Immature natural killer cell (primary cell): Measurements from ENCODE around the gene ERICH6B. TPM values are rescaled to one million over a fixed set of nuclear protein-coding genes. Genes with fewer than 3 reads are reported as not detected.

Experiments used
- DNase-seq, 3 donors: peaks; one replicate each; pipeline ENCODE4 v3.0.0; 2022; ENCODE audit warnings: mixed read lengths in 1 of 3
- H3K27ac Mint-ChIP-seq, 6 donors: one replicate each; pipeline ENCODE4 v1.8.0; 2020; ENCODE audit warnings: mixed read lengths in 6 of 6, mild to moderate bottlenecking in 5 of 6, inconsistent platforms in 4 of 6, moderate library complexity in 3 of 6
- H3K27me3 Mint-ChIP-seq, 3 donors: one replicate each; pipeline ENCODE4 v1.8.0; 2020 to 2021; ENCODE audit warnings: low read depth in 3 of 3, mild to moderate bottlenecking in 3 of 3, mixed read lengths in 3 of 3, moderate library complexity in 3 of 3, inconsistent platforms in 1 of 3
- H3K36me3 Mint-ChIP-seq, 3 donors: one replicate each; pipeline ENCODE4 v1.8.0; 2020; ENCODE audit warnings: mixed read lengths in 3 of 3, inconsistent platforms in 2 of 3, mild to moderate bottlenecking in 2 of 3
- H3K4me1 Mint-ChIP-seq, 2 donors: one replicate each; pipeline ENCODE4 v1.8.0; 2020; ENCODE audit warnings: inconsistent platforms in 2 of 2, mild to moderate bottlenecking in 2 of 2, mixed read lengths in 2 of 2, moderate library complexity in 1 of 2
- H3K4me3 Mint-ChIP-seq, 5 donors: one replicate each; pipeline ENCODE4 v1.8.0; 2020; ENCODE audit warnings: mild to moderate bottlenecking in 5 of 5, mixed read lengths in 5 of 5, inconsistent platforms in 3 of 5, moderate library complexity in 3 of 5
- H3K9me3 Mint-ChIP-seq, 6 donors: one replicate each; pipeline ENCODE4 v1.8.0; 2020; ENCODE audit warnings: mild to moderate bottlenecking in 6 of 6, mixed read lengths in 6 of 6, inconsistent platforms in 4 of 6, moderate library complexity in 3 of 6
- polyA plus RNA-seq, 3 donors: library from polyadenylated mRNA; unstranded; fragments of 300-500 nt; fragmentation: Illumina TruSeq; gene quantifications; one replicate each; pipeline ENCODE4 v1.2.3, GENCODE V29; 2021

ERICH6B gene
- polyA plus RNA-seq, 3 donors from 2014 or later = 0.50 TPM; not detected in 2

DNA sequence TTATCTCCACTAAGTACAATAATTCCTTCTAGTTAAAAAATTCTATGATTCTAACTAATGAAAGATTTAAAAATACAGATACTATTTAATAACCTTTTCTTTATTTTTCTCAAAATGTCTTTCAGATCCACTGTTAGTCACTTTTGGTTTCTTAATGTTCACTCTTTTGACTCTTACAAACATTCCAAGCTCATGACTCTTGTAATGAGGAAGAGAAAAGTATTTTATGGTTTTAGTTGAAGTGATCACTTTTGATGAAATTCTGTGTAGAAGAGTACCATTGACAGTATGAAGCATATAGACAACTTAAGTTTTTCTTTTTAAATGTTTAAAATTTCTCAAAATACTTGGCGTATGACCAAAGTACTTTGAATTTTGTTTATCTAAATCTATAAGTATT is 123.0 kb downstream of the ERICH6B start:
- DNase-seq = no peak

More for the DNA sequence above, 123.0 kb downstream of the ERICH6B start:
- Mint-ChIP-seq H3K27me3 (no peaks in the 10 kb centered on the region), H3K27ac (no peak overlapping the region), H3K4me1 (no peaks in the 10 kb centered on the region), H3K36me3 (peaks cover 7 to 23% (median 10%) of the 10 kb centered on the region in 3 donors), H3K4me3 (no peak overlapping the region), H3K9me3 (no peaks in the 10 kb centered on the region)

Other genes starting within 250 kb of the ERICH6B start
- gene SLC25A30, start 197.4 kb downstream of the ERICH6B start, polyA plus RNA-seq = 1 to 10 TPM in 2 of 3 donors, under 1 TPM in 1; 0.77 to 2.0 (median 1.5) TPM
- gene COG3, start 150.8 kb downstream of the ERICH6B start, polyA plus RNA-seq = 10 to 100 TPM; 25.5 to 48.2 (median 27.8) TPM
- not detected for gene CBY2, start 86.6 kb upstream of the ERICH6B start, polyA plus RNA-seq
- not detected for gene SIAH3, start 236.0 kb upstream of the ERICH6B start, polyA plus RNA-seq